HEK293 (cell line): ENCODE results near the gene GJA3.

ENCODE experiments used
- TCF7L2 ChIP-seq: IDR thresholded peaks from 2 replicates; pipeline ENCODE4 v1.6.1; 2011; ENCODE audit warnings: low read depth, mild to moderate bottlenecking, inconsistent platforms, low read length, moderate library complexity, borderline replicate concordance
- ZNF548 ChIP-seq: fragments of 450-650 bp; formaldehyde crosslinking; IDR thresholded peaks from 2 replicates; pipeline ENCODE4 v1.5.1; 2016; ENCODE audit warnings: missing biosample characterization, missing genetic modification characterization

- TF ChIP-seq TCF7L2 (no peak), ZNF548 (no peak)
Observed at GRCh38 chr13:20192158-20192835, 31.4 kb upstream of the GJA3 start.
